SK-N-MC (cell line): Measurements from ENCODE around the gene WDR72.

Source experiments
- EZH2 ChIP-seq: fragments of 200-600 bp; sonication (generic); IDR thresholded peaks from one replicate; pipeline ENCODE4 v1.6.1; 2017; ENCODE audit warnings: antibody characterized with exemption
- FOXP2 ChIP-seq: optimal IDR thresholded peaks from 2 replicates; pipeline ENCODE3; 2011; ENCODE audit warnings: mild to moderate bottlenecking, moderate library complexity; ENCODE audit not compliant: insufficient read depth; ENCODE audit errors: extremely low read length, control extremely low read depth
- POLR2AphosphoS5 ChIP-seq: IDR thresholded peaks from 2 replicates; pipeline ENCODE4 v1.6.1; 2012; ENCODE audit warnings: mild to moderate bottlenecking, low read depth, low read length, borderline replicate concordance

GRCh38 chr15:53527996-53528395 lies 231.5 kb downstream of the WDR72 start:
- TF ChIP-seq EZH2, result no peak
- no peak for TF ChIP-seq POLR2AphosphoS5
- TF ChIP-seq FOXP2, result no peak
